ENCODE results near the gene FTO.

The FTO gene

GRCh38 chr16:53781023-53781605 lies 77.2 kb downstream of the FTO start:
- no peak for DNase-seq (ENCODE audit: low read depth in 2 of 2)

- DNase-seq (ENCODE audit: low read depth in 2 of 2), result no peak
These were observed 78.2 kb downstream of the FTO start for GRCh38 chr16:53782148-53782547.

GRCh38 chr16:53784291-53784690 lies 80.3 kb downstream of the FTO start:
- no peak for DNase-seq (ENCODE audit: low read depth in 2 of 2)

GRCh38 chr16:53785044-53785443 lies 81.1 kb downstream of the FTO start:
- no peak for DNase-seq (ENCODE audit: low read depth in 2 of 2)

GRCh38 chr16:53785916-53786315 lies 82.0 kb downstream of the FTO start:
- no peak for DNase-seq (ENCODE audit: low read depth in 2 of 2)

GRCh38 chr16:53787423-53787822 lies 83.5 kb downstream of the FTO start:
- no peak for DNase-seq (ENCODE audit: low read depth in 2 of 2)

- no peak for DNase-seq (ENCODE audit: low read depth in 2 of 2)
These were observed 85.2 kb downstream of the FTO start for GRCh38 chr16:53789137-53789536.

GRCh38 chr16:53792161-53792951 lies 88.4 kb downstream of the FTO start:
- no peak for DNase-seq (ENCODE audit: low read depth in 2 of 2)

- DNase-seq (ENCODE audit: low read depth in 2 of 2), result no peak
These were observed 99.5 kb downstream of the FTO start for GRCh38 chr16:53803451-53803850.

- no peak for DNase-seq (ENCODE audit: low read depth in 2 of 2)
These were observed 100.0 kb downstream of the FTO start for GRCh38 chr16:53803998-53804397.

GRCh38 chr16:53804467-53804866 lies 100.5 kb downstream of the FTO start:
- no peak for DNase-seq (ENCODE audit: low read depth in 2 of 2)

- no peak for DNase-seq (ENCODE audit: low read depth in 2 of 2)
These were observed 101.2 kb downstream of the FTO start for GRCh38 chr16:53805113-53805512.

GRCh38 chr16:53805752-53806151 lies 101.8 kb downstream of the FTO start:
- DNase-seq (ENCODE audit: low read depth in 2 of 2), result no peak

GRCh38 chr16:53809088-53809932 lies 105.4 kb downstream of the FTO start:
- no peak for DNase-seq (ENCODE audit: low read depth in 2 of 2)

- DNase-seq (ENCODE audit: low read depth in 2 of 2), result no peak
These were observed 109.0 kb downstream of the FTO start for GRCh38 chr16:53812914-53813313.

- DNase-seq (ENCODE audit: low read depth in 2 of 2), result no peak
These were observed 110.8 kb downstream of the FTO start for GRCh38 chr16:53814801-53815200.

- DNase-seq (ENCODE audit: low read depth in 2 of 2), result no peak
These were observed 112.4 kb downstream of the FTO start for GRCh38 chr16:53816211-53816836.

- no peak for DNase-seq (ENCODE audit: low read depth in 2 of 2)
These were observed 113.3 kb downstream of the FTO start for GRCh38 chr16:53817117-53817755.

- no peak for DNase-seq (ENCODE audit: low read depth in 2 of 2)
These were observed 114.0 kb downstream of the FTO start for GRCh38 chr16:53817812-53818550.

- no peak for DNase-seq (ENCODE audit: low read depth in 2 of 2)
These were observed 117.5 kb downstream of the FTO start for GRCh38 chr16:53821487-53821886.
